CD4-positive, alpha-beta T cell treated with Interferon alpha-2 for 1 hour (primary cell): ENCODE measurements around the gene USP2.
A peak's percentile ranks its signal among the peaks of the same experiment; 100 is the strongest.

Experiments
- DNase-seq, 2 donors: peaks; one replicate each; pipeline ENCODE4 v3.0.0-alpha.2; 2020 to 2022

Gene USP2

GRCh38 chr11:119381181-119381988 lies at the start of gene USP2:
Gene USP2, minus strand, starts transcription at chr11:119381690. Its CDS starts 8,210 bp downstream, at chr11:119373480.
- DNase-seq = peak; percentile 95 to 97

GRCh38 chr11:119427279-119427678 lies 45.8 kb upstream of the USP2 start:
- no peak for DNase-seq

- DNase-seq = no peak
Measured at GRCh38 chr11:119426142-119426541, 44.7 kb upstream of the USP2 start.

DNA sequence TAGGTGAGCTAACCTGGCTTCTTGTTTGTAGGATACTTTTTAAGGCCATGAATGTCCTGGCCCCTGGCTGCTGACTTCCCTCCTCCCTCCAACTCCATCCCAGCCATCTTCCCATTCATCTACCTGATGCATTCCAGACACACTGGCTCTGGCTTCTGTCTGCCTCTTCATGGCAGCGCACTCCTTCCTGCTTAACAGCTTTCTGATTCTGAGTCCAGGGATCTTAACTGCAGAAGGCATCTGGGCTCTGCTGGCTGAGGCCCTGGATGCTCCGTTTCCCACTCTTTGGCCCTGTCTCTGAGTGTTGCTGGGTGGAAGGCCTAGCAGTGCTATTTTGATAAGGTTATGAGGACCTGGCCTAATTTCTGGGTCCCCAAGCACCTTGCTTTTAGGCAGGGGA lies 43.3 kb upstream of the USP2 start:
- no peak for DNase-seq

DNA sequence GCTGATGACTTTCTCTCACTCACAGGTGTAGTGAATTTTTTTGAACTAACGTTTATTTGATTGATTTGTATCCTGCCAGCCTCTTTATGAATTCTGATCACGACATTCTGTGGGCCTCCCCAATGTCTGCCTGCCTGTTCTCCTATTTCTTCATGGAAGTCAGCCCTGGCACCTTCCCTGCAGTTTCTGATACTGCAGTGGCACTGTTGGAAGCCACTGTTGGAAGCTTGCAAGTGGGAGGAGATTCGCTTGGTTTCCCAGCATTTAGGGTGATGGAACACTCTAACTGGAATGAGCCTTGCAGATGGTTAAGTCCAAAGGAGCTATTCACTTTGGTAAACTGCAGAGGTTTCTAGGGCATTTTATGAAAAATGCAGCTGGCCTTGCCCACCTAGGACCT lies 42.8 kb upstream of the USP2 start:
- no peak for DNase-seq

GRCh38 chr11:119423509-119424254 lies 42.2 kb upstream of the USP2 start:
- no peak for DNase-seq

- DNase-seq = no peak
Measured at GRCh38 chr11:119422809-119423508, 41.5 kb upstream of the USP2 start, which contains the start of gene THY1. Gene THY1, minus strand, starts transcription at chr11:119423172. Its CDS starts 2,267 bp downstream, at chr11:119420905.

GRCh38 chr11:119421941-119422808 lies 40.7 kb upstream of the USP2 start:
- DNase-seq = no peak

- no peak for DNase-seq
Measured at GRCh38 chr11:119421351-119421750, 39.9 kb upstream of the USP2 start.

DNA sequence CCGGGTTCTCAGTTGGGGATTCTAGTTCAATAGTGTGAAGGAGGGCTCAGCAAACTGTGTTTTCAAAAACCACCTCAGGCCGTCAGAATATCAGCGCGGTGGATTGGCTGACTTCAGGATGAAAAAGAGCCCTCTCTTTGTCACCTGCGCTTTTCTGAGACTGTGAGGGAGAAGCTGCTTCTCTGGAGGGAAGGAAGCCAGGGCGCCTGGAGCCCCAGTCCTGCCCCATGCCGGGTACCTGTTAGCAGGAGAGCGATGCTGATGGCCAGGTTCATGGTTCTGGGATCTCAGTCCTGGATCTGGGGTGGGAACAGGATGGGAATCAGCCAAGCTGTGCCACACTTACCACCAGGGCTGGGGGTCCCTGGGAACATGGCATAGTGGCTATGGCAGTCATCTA lies 39.1 kb upstream of the USP2 start:
- no peak for DNase-seq

- no peak for DNase-seq
Measured at GRCh38 chr11:119419834-119420492, 38.5 kb upstream of the USP2 start.

GRCh38 chr11:119419246-119419645 lies 37.8 kb upstream of the USP2 start:
- DNase-seq = no peak

DNA sequence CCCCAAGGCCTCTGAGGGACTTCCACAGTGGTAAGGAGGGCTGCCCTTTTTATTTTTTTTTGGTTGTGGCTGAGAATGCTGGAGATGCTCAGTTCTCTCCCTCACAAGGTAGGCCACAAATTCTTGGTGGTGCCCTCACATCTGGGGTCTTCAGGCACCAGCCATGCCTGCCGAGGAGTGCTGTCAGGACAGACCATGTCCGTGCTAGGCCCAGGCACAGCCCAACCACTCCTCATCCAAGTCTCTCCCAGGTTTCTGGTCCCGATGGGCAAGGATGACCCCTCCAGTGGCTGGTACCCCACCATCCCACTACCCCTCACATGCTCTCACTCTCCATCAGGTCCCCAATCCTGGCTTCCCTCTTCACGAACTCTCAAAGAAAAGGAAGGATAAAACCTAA lies 37.3 kb upstream of the USP2 start:
- DNase-seq = no peak

- no peak for DNase-seq
Measured at GRCh38 chr11:119417726-119418540, 36.4 kb upstream of the USP2 start.

DNA sequence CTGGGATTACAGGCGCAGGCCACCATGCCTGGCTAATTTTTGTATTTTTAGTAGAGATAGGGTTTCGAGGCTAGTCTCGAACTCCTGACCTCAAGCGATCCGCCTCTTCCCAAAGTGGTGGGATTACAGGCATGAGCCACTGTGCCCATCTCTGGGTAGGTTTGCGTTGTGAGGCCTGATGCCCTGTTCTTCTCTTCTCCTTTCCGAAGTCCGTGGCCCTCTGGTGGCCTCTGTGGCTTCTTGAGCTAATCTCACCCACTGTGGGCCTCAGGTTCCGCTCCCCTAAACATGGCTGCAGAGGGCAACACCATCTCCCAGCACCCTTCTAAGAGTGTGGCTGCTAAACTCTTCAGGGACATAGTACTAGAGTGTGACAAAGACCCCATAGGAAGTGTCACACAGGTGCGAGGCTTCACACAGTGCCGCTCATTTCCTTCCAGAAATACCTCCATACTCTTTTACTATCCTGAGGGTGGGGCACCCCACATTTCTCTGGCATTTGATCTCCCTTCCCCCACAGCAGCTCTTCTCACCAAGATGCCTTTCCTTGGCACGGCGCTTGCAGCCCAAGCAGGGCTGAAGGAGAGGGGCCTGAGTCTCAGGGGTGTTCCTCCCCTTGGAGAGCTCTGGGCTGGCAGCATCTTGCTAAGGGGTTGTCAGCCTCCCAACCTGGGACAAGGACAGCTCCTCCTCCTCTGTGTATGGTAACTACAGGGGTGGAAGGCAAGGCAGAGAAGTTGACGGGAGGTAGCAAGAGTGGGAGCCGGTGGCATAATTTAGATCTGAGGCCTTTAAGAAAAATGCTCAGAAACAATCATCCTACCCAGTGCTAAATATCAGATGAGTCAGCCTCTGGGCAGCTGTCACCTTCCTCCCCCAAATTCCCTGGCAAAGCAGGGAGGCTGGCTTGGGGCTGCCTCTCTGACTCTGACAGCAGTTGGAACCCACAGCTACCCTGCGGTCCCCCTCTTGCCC lies 35.4 kb upstream of the USP2 start:
- DNase-seq = no peak

GRCh38 chr11:119415966-119416365 lies 34.5 kb upstream of the USP2 start:
- no peak for DNase-seq

- DNase-seq = no peak
Measured at GRCh38 chr11:119415517-119415916, 34.0 kb upstream of the USP2 start.

- DNase-seq = no peak
Measured at GRCh38 chr11:119414734-119415133, 33.2 kb upstream of the USP2 start.

GRCh38 chr11:119414321-119414720 lies 32.8 kb upstream of the USP2 start:
- DNase-seq = no peak

GRCh38 chr11:119412072-119412471 lies 30.6 kb upstream of the USP2 start:
- no peak for DNase-seq
